ENCODE data around the gene IRS1. TPM values are rescaled to one million over a fixed set of nuclear protein-coding genes. Genes with fewer than 3 reads are reported as not detected.

The IRS1 gene
- total RNA-seq, 1 donor from 2014 or later: 11.3 TPM

- ATAC-seq: no peak
- Histone ChIP-seq H3K36me3 (no peaks in the 10 kb centered on the region), H3K9me3 (no peaks in the 10 kb centered on the region), H3K4me1 (peaks cover 15% of the 10 kb centered on the region), H3K4me3 (no peak overlapping the region), H3K27me3 (ENCODE audit: low read depth) (no peaks in the 10 kb centered on the region), H3K27ac (no peak overlapping the region)
- no peak for DNase-seq
- intact Hi-C loops (cut with DNase I): no loop called here
- TF ChIP-seq, protein P1, sequence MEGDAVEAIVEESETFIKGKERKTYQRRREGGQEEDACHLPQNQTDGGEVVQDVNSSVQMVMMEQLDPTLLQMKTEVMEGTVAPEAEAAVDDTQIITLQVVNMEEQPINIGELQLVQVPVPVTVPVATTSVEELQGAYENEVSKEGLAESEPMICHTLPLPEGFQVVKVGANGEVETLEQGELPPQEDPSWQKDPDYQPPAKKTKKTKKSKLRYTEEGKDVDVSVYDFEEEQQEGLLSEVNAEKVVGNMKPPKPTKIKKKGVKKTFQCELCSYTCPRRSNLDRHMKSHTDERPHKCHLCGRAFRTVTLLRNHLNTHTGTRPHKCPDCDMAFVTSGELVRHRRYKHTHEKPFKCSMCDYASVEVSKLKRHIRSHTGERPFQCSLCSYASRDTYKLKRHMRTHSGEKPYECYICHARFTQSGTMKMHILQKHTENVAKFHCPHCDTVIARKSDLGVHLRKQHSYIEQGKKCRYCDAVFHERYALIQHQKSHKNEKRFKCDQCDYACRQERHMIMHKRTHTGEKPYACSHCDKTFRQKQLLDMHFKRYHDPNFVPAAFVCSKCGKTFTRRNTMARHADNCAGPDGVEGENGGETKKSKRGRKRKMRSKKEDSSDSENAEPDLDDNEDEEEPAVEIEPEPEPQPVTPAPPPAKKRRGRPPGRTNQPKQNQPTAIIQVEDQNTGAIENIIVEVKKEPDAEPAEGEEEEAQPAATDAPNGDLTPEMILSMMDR (IDR thresholded peaks at IDR 0.05): no peak
Measured at GRCh38 chr2:226733927-226734564, 65.6 kb downstream of the IRS1 start.

DNA sequence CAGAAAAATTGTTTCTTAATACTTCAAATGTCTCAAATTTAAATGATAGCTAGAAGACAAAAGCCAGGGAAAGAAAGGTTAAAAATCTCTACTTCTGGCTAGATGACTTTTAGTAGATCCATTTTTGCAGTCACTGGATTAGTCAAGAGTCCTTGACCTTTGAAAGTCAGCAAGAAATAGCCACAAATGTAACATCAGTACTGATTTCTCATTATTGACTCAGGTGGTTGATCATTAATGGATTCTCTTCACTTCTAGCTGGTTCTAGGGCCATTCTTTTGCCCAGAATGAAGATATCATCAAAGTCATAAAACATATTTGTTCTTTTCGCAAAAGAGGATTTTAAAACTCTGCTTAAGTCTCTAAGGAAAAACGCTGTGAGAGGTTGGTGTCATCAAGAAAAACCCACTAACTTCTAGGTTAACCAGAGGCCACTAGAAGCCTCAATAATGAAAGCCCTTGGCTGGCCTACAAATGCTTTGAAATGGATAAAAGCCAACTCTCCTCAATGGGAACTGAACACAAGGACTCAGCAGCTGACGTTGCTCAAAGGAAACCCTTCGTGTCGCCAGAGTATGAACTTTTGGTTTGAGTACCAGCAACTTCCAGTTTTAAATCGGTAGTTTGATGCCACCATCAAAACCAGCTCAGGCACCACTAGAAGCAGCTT, 66.3 kb downstream of the IRS1 start:
- Histone ChIP-seq H3K9me3 (no peaks in the 10 kb centered on the region), H3K36me3 (no peaks in the 10 kb centered on the region), H3K27ac (no peak overlapping the region), H3K4me3 (no peak overlapping the region), H3K27me3 (ENCODE audit: low read depth) (no peaks in the 10 kb centered on the region), H3K4me1 (peaks cover 8% of the 10 kb centered on the region)
- intact Hi-C loops (cut with DNase I): no loop called here
- DNase-seq (no peak), ATAC-seq (peak in 1 of 2 donors; percentile 80)
- TF ChIP-seq, protein P1 (IDR thresholded peaks at IDR 0.05): no peak

DNA sequence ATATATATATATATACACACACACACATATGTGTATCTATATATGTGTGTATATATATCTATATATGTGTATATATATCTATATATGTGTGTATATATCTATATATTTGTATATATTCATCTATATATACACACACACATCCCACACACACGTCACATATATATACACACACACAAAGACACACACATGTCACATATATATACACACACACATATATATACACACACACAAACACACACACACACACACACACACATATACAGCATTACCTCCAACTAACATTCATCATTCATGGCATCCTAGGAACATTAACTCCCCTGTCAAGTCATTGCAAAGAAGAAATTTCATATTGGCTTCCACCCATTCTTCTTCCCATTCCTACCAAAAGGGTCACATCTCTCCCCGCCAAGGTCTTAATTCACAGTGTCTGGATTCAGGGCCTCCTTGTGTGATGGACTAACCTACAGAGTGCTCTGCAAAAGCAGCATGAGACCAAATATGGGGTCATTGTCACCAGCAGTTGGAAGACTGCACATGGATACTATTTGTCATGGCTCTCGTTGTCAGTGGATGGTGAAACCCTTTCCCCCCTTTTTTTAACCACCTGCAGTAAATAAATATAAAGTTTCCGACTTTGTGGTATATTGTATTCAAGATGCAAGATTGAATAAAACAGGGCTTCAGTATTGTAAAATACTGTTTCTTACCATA, 67.0 kb downstream of the IRS1 start:
- H3K4me3 ChIP-seq: no peak overlapping the region
- TF ChIP-seq, protein P1 (IDR thresholded peaks at IDR 0.05): no peak
- H3K4me1 ChIP-seq: peaks cover 6% of the 10 kb centered on the region
- no peaks in the 10 kb centered on the region for H3K36me3 ChIP-seq
- no peak for ATAC-seq
- no peak for DNase-seq
- intact Hi-C loops (cut with DNase I): no loop called here
- H3K27me3 ChIP-seq (ENCODE audit: low read depth): no peaks in the 10 kb centered on the region
- H3K27ac ChIP-seq: no peak overlapping the region
- no peaks in the 10 kb centered on the region for H3K9me3 ChIP-seq

- H3K27me3 ChIP-seq (ENCODE audit: low read depth): no peaks in the 10 kb centered on the region
- TF ChIP-seq, protein P1 (IDR thresholded peaks at IDR 0.05): no peak
- H3K4me3 ChIP-seq: no peak overlapping the region
- DNase-seq: no peak
- H3K4me1 ChIP-seq: peaks cover 6% of the 10 kb centered on the region
- ATAC-seq: peak in 1 of 2 donors; percentile 39
- H3K27ac ChIP-seq: no peak overlapping the region
- no peaks in the 10 kb centered on the region for H3K9me3 ChIP-seq
- intact Hi-C loops (cut with DNase I): no loop called here
- no peaks in the 10 kb centered on the region for H3K36me3 ChIP-seq
Measured at GRCh38 chr2:226730481-226730880, 69.1 kb downstream of the IRS1 start.

DNA sequence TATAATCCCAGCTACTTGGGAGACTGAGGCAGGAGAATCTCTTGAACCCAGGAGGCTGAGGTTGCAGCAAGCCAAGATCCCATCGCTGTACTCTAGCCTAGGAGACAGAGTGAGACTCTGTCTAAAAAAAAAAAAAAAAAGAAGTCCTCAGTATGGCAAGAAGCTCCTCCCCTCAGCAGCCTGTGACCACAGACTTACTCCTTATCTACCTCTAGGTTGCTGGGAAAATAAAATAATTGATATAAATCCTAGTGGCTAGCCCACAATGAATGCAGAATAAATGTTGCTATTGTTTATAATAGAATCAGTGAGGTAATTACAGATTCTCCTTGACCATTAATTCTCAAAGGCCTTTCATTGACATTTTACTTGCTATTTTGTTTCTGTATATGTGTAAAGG, 70.6 kb downstream of the IRS1 start:
- ATAC-seq (no peak), DNase-seq (no peak)
- Histone ChIP-seq H3K4me1 (peaks cover 9% of the 10 kb centered on the region), H3K36me3 (no peaks in the 10 kb centered on the region), H3K27me3 (ENCODE audit: low read depth) (no peaks in the 10 kb centered on the region), H3K9me3 (no peaks in the 10 kb centered on the region), H3K4me3 (no peak overlapping the region), H3K27ac (no peak overlapping the region)
- intact Hi-C loops (cut with DNase I): no loop called here
- TF ChIP-seq, protein P1 (IDR thresholded peaks at IDR 0.05): no peak
